Measurements from ENCODE around the gene ATP1A4.
"Not testable (repeated sequence)": the region's sequence is repeated elsewhere in the genome, so short reads cannot be mapped to it uniquely, and the experiment has no call there.

The ATP1A4 gene

DNA sequence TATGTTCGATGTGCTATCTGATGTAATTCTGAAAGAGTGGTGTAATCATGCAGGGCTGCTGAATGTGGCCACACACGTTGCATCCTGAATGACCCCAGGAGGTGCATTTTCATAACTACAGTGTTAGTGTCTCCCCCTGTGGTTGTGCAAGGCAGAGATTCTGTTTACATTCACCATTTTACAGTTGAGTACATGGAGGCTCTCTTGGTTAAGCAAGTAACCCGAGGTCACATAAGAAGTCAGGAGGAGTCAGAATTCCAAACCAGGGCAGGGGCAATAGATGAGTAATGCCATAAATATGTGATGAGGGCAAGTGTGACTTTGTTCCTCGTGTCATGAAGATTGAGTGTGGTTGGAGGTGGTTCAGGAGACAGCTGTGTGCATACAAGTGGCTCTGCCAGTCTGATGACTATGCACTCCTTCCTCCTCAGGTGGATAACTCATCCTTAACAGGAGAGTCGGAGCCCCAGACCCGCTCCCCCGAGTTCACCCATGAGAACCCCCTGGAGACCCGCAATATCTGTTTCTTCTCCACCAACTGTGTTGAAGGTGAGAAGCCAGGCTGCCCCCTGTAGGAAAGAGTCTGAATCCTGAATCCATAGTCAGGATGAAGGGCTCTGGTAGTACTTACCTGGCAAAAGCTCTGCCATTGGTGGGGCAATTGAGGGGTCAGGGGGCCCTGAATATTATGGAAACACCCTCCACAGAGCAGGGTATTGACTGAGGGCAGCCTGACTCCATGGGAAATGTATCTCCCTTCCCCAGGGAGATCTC is 26.5 kb upstream of the ATP1A4 start:
- peak; percentile 85 for DNase-seq (ENCODE audit: low spot score)

DNA sequence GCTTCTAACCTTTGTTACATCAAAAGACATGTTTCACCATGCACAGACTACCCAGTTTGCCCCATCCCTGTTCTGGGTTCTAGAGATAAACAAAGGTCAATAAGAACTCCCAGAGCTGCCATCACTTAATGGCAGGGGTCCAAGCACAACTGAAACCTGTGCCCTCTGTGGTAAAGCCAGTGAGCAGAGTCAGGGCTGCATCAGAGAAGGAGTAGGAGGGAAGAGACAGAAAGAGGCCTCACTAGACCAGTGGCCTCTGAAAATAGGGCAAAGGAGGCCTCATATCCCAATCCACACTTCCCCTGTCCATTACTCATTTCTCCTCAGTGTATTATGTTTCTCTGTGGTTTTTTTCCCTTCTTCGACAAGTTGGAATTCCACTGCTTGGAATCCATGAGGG is 25.7 kb upstream of the ATP1A4 start:
- DNase-seq (ENCODE audit: low spot score): peak; percentile 44

DNA sequence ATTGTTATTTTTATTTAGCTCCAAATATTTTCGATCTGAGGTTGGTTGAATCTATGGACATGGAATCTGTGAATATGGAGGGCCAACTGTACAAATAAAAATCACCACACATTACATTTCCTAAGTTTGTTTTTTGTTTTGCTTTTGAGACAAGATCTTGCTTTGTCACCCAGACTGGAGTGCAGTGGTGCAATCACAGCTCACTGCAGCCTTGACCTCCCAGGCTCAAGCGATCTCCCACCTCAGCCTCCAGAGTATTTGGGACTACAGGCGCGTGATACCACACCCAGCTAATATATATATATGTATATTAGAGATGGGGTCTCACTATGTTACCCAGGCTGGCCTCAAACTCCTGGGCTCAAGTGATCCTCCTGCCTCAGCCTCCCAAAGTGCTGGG is 25.1 kb upstream of the ATP1A4 start:
- not testable (repeated sequence) for DNase-seq (ENCODE audit: low spot score)

DNA sequence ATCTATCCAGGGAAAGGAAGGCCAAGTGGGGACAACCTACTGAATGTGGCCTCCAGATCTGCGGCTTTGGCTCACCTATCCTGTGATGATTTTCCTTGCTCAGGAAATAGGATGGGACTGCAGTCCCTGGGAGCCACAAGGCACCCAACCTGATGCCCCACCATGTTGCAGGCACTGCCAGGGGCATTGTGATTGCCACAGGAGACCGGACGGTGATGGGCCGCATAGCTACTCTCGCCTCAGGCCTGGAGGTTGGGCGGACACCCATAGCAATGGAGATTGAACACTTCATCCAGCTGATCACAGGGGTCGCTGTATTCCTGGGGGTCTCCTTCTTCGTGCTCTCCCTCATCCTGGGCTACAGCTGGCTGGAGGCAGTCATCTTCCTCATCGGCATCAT is 24.0 kb upstream of the ATP1A4 start:
- no peak for DNase-seq (ENCODE audit: low spot score)

DNA sequence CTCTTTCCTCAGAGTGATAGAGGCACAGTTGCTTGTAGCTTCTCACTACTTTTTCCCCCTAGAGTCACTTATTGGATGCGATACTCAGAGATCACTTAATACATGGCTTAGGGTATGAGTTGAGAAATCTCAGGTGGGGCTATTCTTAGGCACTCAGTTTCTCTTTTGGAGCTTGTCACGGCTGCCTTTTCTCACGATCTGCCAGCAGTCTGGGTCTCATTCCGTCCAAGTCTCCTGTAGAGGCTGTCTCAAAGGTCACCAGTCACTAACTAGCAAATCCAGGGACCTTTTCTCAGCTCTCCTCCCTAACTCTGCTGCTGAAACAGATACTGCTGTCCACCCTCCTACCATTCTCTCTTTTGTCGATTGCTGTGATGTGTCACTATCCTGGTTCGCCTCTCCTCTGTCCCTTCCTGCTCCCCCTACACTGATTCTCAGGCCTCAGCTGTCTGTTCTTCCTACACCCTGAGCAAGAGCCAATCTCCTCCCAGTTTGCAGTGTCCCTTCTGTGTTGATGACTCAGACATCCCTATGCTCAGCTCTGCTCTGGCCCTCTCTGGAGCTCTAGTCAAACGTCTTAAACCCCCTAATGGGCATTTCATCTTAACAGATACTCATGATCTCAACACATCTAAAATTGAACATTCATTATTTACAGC is 23.4 kb upstream of the ATP1A4 start:
- peak; percentile 86 for DNase-seq (ENCODE audit: low spot score)

DNA sequence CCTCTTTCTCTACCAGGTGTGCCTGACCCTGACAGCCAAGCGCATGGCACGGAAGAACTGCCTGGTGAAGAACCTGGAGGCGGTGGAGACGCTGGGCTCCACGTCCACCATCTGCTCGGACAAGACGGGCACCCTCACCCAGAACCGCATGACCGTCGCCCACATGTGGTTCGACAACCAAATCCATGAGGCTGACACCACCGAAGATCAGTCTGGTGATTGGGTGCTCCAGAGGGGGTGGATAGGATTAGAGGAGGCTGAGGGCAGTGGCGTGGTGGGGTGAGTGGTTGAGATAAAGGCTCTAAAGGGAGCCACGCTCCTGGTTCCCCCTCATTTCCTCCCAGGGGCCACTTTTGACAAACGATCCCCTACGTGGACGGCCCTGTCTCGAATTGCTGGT is 22.8 kb upstream of the ATP1A4 start:
- DNase-seq (ENCODE audit: low spot score): no peak

DNA sequence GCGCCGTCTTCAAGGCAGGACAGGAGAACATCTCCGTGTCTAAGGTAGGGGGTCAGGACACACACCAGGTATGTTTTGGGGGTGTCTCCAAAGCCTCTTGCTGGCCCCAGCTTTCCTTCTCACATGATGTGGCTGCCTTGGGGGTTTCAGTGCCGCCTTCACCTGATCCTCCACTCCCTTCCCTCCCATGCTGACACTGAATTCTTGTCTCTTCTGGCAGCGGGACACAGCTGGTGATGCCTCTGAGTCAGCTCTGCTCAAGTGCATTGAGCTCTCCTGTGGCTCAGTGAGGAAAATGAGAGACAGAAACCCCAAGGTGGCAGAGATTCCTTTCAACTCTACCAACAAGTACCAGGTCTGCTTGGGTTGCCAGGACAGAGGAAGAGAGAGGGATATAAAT is 22.4 kb upstream of the ATP1A4 start:
- peak; percentile 56 for DNase-seq (ENCODE audit: low spot score)

DNA sequence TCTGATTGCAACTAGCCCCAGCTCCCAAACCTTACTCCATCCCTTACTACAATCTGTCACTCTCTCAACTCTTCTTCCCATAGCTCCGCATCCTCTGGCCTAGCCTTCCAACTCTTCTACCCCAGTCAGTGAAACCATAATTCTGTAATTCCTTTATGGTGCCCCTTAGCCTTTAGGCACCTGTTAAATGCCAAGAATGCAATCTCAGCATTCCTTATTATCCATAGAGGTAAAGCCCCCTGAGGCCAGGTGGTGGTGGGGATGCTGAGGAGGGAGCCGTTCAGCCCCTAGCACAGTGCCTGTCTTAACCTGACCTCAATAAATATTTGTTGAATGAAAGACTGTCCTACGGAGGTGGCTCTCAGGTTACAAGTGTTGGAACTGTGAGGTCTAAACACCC is 21.8 kb upstream of the ATP1A4 start:
- no peak for DNase-seq (ENCODE audit: low spot score)

DNA sequence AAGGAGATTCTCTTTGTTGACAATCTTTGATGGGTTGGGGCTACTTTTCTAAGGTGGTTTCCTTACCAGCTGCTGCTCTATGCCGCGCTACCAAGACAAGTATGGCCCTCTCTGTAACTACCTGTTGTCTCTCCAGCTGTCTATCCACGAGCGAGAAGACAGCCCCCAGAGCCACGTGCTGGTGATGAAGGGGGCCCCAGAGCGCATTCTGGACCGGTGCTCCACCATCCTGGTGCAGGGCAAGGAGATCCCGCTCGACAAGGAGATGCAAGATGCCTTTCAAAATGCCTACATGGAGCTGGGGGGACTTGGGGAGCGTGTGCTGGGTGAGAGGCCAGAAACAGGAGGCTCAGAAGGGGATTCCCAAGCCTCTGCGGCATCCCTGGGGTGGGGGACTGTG is 21.4 kb upstream of the ATP1A4 start:
- no peak for DNase-seq (ENCODE audit: low spot score)

DNA sequence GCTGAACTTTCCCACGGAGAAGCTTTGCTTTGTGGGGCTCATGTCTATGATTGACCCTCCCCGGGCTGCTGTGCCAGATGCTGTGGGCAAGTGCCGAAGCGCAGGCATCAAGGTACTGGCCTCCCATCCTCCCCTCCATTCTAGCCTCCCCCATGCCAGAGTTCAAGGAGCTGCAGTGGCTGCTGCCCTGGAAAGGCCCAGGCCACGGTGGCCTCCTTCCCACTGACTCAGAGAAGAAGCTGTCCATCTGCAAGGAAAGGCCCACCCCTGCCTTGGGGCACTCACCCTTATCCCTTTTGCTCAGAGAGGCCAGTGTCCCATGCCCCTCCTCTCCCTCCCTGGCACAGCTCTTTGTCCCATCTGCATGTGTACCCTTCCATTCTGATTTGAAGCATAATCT is 20.9 kb upstream of the ATP1A4 start:
- DNase-seq (ENCODE audit: low spot score): no peak

DNA sequence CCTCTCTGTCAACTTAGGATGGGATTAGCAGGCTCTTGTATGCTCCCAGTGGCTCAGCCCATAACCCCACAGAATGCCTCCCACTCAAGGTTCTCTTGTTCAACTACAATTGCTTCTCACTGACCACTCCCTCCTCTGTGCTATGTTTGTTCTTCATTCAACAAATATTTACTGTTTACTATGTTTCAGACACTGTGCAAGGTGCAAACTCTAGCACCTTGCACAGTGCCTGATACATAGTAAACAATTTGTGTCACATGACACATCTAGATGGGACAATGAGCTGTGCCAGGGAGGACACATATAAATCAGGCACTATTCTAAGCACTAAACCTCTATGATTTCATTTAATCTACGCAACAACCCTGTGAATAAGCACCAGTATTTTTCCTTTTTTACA is 20.5 kb upstream of the ATP1A4 start:
- no peak for DNase-seq (ENCODE audit: low spot score)

DNA sequence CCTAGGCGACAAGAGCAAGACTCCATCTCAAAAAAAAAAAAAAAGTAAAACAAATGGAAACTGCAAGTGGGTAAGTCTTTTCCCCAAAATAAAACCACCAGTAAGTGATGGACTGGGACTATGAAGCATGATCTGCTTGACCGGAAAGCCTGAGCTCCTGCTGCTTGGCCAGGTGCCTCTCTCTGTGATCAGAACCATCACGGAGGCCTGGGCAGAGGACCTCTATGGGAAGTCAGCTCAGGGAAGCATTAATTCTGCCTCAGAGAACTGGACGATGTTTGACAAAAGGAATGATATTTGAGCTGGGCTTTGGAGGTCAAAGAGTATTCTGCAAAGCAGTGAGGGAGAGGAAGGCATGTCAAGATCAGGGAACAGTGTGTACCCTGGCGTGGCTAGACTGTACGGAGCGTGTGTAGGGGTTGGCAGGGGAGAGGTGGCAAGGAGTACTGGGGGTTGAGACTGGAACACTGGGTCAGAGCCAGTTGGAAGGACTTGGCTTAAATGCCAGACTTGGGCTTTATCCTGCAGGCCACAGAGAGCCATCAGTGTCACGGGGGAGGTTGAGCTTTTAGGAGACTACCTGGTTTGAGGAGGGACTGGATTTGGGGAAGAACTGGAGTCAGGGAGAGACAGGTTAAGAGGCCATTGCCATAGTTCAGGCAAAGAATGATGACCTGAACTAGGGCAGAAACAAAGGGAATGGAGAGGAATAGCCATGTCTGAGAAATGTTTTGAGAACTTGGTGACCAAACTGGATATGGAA is 19.4 kb upstream of the ATP1A4 start:
- DNase-seq (ENCODE audit: low spot score): no peak

DNA sequence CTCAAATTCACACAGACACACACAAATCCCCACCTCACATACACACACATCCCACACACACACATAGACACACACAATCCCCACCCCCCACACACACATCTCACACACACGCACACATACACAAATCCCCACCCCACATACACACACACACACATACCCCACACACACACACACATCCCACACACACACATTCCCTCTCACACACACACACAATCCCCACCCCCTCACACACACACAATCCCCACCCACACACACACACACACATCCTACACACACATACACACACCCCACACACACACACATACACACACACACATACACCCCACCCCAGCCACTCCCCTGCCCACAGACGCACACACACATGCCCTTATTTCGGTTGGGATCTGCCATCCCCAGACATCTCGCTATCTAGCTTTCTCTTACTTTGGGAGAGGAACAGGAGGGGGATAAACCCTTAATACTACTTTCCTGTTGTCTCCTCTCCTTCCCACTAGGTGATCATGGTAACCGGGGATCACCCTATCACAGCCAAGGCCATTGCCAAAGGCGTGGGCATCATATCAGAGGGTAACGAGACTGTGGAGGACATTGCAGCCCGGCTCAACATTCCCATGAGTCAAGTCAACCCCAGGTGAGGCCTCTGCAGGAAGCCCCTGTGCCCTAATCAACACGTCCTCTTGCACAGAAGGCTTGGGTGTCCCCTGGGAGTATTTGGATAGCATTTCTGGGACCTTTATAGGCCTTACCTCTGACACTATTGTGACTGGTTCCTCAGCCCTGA is 17.2 kb upstream of the ATP1A4 start:
- DNase-seq (ENCODE audit: low spot score): no peak

DNA sequence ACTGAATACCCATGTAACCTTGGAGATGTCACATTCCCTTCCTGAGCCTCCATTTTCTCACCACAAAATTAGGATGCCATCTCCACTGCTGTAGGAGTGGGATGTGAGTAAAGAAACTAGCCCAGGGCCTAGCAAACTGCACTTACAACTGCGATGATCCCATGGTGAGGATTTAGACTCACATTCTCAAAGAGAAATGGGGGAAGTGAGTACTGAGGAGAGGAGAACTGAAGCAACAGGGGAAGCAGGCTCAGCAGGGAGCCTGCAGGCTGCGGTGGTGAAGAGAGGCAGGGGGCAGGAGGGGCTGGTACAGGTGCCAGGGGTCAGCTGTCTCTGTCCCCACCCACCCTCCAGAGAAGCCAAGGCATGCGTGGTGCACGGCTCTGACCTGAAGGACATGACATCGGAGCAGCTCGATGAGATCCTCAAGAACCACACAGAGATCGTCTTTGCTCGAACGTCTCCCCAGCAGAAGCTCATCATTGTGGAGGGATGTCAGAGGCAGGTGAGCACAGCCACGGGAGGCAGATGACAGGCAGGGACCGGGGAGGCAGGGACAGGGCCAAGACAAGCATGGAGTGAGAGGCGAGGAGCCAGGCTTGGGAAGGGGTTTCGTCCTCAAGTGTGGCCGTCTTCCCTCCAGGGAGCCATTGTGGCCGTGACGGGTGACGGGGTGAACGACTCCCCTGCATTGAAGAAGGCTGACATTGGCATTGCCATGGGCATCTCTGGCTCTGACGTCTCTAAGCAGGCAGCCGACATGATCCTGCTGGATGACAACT is 16.4 kb upstream of the ATP1A4 start:
- no peak for DNase-seq (ENCODE audit: low spot score)

DNA sequence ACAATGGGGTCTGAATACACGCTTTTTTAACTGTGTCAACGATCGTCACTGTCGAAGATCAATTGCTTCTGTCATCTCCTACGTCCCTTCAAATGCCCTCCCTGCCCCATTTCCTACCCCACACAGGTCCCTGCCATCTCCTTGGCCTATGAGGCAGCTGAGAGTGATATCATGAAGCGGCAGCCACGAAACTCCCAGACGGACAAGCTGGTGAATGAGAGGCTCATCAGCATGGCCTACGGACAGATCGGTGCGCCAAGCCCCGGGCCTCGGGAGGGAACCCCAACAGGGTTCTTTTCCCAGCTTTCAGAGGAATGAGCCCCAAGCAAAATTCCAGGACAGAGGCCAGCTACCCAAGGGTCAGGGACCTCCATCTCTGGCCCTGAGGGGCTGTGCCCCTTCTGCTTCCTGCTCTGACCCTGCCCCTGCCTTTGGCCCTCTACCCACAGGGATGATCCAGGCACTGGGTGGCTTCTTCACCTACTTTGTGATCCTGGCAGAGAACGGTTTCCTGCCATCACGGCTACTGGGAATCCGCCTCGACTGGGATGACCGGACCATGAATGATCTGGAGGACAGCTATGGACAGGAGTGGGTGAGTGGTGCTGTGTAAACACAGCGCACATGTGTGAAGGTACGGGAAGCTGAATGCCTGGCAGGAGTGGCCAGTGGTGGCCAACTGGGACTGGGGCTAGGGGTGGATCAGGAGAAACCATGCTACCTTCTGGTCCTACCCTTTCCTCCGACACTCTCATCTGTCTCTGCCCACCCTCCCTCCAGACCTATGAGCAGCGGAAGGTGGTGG is 15.1 kb upstream of the ATP1A4 start:
- no peak for DNase-seq (ENCODE audit: low spot score)

DNA sequence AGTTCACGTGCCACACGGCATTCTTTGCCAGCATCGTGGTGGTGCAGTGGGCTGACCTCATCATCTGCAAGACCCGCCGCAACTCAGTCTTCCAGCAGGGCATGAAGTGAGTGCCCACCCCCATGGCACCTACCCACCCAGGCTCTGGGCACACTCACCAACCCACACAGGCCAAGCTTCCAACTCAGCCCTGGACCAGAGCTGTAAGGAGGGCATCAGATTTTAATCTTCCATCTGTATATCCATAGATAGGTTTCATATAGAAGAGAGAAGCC is 14.5 kb upstream of the ATP1A4 start:
- DNase-seq (ENCODE audit: low spot score): no peak

DNA sequence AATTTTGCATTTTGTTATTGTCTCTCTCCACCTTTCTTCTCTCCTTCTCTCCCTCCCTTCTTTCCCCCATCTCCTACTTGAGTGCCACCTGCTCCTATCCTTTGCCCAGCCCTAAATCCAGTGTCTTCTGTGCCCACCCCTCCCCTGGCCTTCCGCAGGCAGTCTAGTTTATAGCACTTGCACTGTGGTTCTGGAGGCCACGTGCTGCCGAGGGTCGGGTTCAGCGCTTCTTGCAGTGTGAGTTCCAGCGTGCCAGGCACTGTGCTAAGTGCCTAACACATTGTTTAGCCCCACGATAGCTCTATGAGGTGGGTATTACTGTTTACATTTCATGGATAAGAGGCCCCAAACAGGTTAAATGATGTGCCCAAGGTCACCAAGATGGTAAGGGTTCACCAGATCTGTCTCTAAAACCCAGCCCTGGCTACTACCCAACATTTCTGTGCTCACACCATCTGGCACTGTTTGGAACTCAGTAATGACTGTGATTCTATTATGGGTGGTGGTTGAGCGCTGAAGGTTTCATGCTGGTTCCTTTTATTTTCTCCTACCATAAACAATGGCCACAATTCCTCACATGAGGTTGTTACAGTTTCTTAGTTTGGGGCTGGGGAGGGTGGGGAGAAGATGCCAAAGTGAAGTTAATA is 14.1 kb upstream of the ATP1A4 start:
- no peak for DNase-seq (ENCODE audit: low spot score)

DNA sequence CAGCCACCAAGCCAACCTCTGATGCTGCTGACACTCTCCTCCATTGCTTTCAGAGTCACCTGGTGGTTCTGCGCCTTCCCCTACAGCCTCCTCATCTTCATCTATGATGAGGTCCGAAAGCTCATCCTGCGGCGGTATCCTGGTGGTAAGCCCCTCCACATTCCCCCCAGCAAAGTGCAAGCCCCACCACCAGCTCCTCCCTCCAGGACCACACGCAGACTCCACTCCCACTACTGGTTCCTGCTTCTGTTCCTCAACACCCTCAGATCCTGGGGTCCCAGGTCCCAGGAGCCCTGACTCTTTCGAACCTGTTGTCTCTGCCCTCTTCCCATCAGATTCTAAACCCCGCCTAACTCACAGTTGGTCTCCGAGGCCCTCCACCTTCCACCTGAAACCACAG is 11.6 kb upstream of the ATP1A4 start:
- DNase-seq (ENCODE audit: low spot score): no peak

DNA sequence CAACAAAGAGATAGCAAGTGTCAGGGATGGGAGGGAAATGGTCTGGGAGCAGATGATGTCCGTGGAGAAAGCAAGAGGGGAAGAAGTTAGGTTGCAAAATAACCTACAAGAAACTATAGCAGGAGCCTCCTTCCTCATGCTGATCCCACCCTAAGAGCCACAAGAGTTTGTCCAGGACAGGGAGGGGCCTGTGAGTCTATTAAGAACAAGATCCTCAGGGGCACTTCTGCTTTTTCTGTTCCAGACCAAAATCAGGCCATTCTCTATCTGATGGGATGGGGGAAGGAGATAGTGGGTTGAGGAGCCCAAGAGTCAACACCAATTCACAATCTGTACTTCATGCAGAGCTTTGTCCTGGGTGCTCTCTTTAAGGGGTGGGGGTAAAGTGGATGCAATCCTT is 7.7 kb upstream of the ATP1A4 start:
- DNase-seq (ENCODE audit: low spot score): no peak

DNA sequence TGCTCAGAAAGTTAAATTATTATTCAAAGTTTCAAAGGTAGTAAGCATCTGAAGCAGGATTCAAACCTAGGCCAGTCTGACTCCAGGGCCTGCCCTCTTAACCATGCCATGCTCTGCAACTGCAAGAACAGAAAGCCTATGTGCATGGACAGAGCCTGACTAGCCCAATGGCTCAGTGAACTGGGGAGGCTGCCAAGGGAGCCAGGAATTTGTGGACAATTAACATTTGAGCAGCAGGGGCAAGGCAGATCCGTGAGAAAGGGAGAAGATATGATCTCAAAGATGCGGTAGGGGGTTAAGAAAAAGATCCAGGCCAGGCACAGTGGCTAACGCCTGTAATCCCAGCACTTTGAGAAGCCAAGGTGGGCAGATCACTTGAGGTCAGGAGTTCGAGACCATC is 6.5 kb upstream of the ATP1A4 start:
- peak; percentile 75 for DNase-seq (ENCODE audit: low spot score)

DNA sequence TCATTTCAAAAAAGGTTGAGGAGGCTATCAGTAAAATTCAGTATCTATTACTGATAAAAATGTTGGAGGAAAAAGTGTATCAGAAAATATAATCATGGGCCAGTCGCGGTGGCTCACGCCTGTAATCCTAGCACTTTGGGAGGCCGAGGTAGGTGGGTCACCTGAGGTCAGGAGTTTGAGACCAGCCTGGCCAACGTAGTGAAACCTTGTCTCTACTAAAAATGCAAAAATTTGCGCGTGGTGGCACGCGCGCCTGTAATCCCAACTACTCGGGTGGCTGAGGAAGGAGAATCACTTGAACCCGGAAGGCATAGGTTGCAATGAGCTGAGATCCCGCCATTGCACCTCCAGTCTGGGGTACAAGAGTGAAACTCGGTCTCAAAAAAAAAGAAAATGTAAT is 5.3 kb upstream of the ATP1A4 start:
- DNase-seq (ENCODE audit: low spot score): no peak

Measured in AG20443 (cell line).